Posterior vena cava (tissue), 2 donors: ENCODE measurements around the gene OR2T8. TPM values are rescaled to one million over a fixed set of nuclear protein-coding genes. Genes with fewer than 3 reads are reported as not detected.
"Not testable (repeated sequence)": the region's sequence is repeated elsewhere in the genome, so short reads cannot be mapped to it uniquely, and the experiment has no call there.

Experiments
- DNase-seq: peaks from one replicate; pipeline ENCODE4 v3.0.0-alpha.2; 2020; ENCODE audit warnings: low spot score
- intact Hi-C, 2 donors: fragments of 100-400 bp; cut with DNase I; formaldehyde crosslinking; loops; one replicate each; pipeline versions ENCODE4 v1.14.1 to v1.14.2; 2022 to 2023
- long read RNA-seq, 2 donors: library from polyadenylated mRNA; unstranded; transcript quantifications; one replicate each; pipeline ENCODE4 v2.0.0, GENCODE V29; 2020 to 2021
- total RNA-seq, 2 donors: library from RNA; stranded (reverse); fragmentation: NEBNext Ultra II Directional; extraction: Animal tissue kit (Norgen Biotek cat#: 25700); gene quantifications; one replicate each; pipeline ENCODE4 v1.2.1, GENCODE V29; 2021
- donor health status: DM: yes; HTN: yes; CAD: no.
- donor health status: DM: yes; HTN: yes; CAD: no.

Gene OR2T8
- not detected for total RNA-seq
- long read RNA-seq, donor 1 = 0 reads
- long read RNA-seq, donor 2 = 0 reads

- intact Hi-C loops = loop anchor here in 1 of 2 donors (5.0 kb wide), 1 partner anchor 518 kb away; no protein-coding TSS in a partner anchor
- DNase-seq = no peak
These were observed at the start of gene OR2T8 for GRCh38 chr1:247919952-247920351. OR2T8 (plus strand) TSS chr1:247920252; CDS start chr1:247921018, 766 bp downstream.

- intact Hi-C loops = no loop called here
- no peak for DNase-seq
These were observed 36.7 kb upstream of the OR2T8 start for GRCh38 chr1:247883346-247883745.

GRCh38 chr1:247884797-247885413 lies 35.1 kb upstream of the OR2T8 start:
- DNase-seq = no peak
- intact Hi-C loops = no loop called here

- intact Hi-C loops = no loop called here
- no peak for DNase-seq
These were observed 24.9 kb upstream of the OR2T8 start, which contains the start of gene OR2W3 for GRCh38 chr1:247895163-247895637. OR2W3 (plus strand) TSS chr1:247895587; CDS start chr1:247895587, 0 bp downstream.

GRCh38 chr1:247895976-247896375 lies 24.1 kb upstream of the OR2T8 start:
- no peak for DNase-seq
- intact Hi-C loops = no loop called here

GRCh38 chr1:247904122-247904521 lies 15.9 kb upstream of the OR2T8 start:
- intact Hi-C loops = no loop called here
- no peak for DNase-seq

GRCh38 chr1:247905181-247905580 lies 14.9 kb upstream of the OR2T8 start:
- no peak for DNase-seq
- intact Hi-C loops = no loop called here

GRCh38 chr1:247905910-247906503 lies 14.0 kb upstream of the OR2T8 start:
- intact Hi-C loops = no loop called here
- DNase-seq = no peak

GRCh38 chr1:247906504-247907047 lies 13.5 kb upstream of the OR2T8 start:
- intact Hi-C loops = no loop called here
- no peak for DNase-seq

GRCh38 chr1:247908766-247909165 lies 11.3 kb upstream of the OR2T8 start:
- intact Hi-C loops = no loop called here
- DNase-seq = no peak

GRCh38 chr1:247913786-247914185 lies 6.3 kb upstream of the OR2T8 start:
- intact Hi-C loops = no loop called here
- no peak for DNase-seq

- intact Hi-C loops = no loop called here
- DNase-seq = no peak
These were observed 5.0 kb upstream of the OR2T8 start for GRCh38 chr1:247914941-247915662.

- no peak for DNase-seq
- intact Hi-C loops = loop anchor here in 1 of 2 donors (5.0 kb wide), 1 partner anchor 522 kb away; no protein-coding TSS in a partner anchor
These were observed 3.9 kb downstream of the OR2T8 start for GRCh38 chr1:247923941-247924340.

- DNase-seq = no peak
- intact Hi-C loops = loop anchor here in 1 of 2 donors (5.0 kb wide), 1 partner anchor 523 kb away; no protein-coding TSS in a partner anchor
These were observed 4.8 kb downstream of the OR2T8 start, which contains the start of gene OR2AJ1 for GRCh38 chr1:247924868-247925267. OR2AJ1 (plus strand) TSS chr1:247924889; CDS start chr1:247933769, 8,880 bp downstream.

GRCh38 chr1:247933989-247934388 lies 13.9 kb downstream of the OR2T8 start:
- DNase-seq = no peak

GRCh38 chr1:247935781-247936180 lies 15.7 kb downstream of the OR2T8 start:
- DNase-seq = peak; percentile 24
- intact Hi-C loops = no loop called here

More at GRCh38 chr1:247933989-247934388, 13.9 kb downstream of the OR2T8 start:
- intact Hi-C loops = no loop called here

- intact Hi-C loops = no loop called here
- DNase-seq = peak; percentile 75
These were observed 16.4 kb downstream of the OR2T8 start for GRCh38 chr1:247936415-247936814.

- intact Hi-C loops = not testable (repeated sequence)
These were observed 17.1 kb downstream of the OR2T8 start for GRCh38 chr1:247936965-247937734.

GRCh38 chr1:247942624-247943023 lies 22.6 kb downstream of the OR2T8 start:
- no peak for DNase-seq
- intact Hi-C loops = loop anchor here in 1 of 2 donors (10.0 kb wide), 1 partner anchor 588 kb away; no protein-coding TSS in a partner anchor

More at GRCh38 chr1:247936965-247937734, 17.1 kb downstream of the OR2T8 start:
- DNase-seq = peak; percentile 92
